ENCODE results near the gene WDR90.

Gene WDR90

DNA sequence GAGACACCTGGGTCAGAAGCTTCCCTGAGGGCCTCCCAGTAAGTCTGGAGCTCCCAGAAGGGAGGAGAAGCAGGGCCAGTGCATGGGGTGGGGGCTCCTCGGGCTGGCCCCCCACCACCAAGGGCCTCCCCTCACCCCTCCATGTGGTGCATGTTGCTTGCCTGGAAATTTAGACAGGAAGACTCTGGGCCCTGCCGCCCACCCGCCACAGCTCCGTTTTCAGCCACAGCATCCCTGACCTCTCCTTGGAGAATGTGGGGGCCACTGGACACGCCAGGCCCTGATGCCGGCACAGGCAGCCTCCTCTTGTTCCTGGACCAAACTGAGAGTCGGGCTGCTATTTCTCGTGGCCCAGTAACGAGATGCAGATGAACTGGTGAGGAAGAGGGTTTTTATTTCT lies 10.3 kb upstream of the WDR90 start:
- Mint-ChIP-seq H3K4me1 (ENCODE audit: low read depth) (peaks cover 10% of the 10 kb centered on the region), H3K4me3 (no peak overlapping the region), H3K27me3 (ENCODE audit: low read depth) (no peaks in the 10 kb centered on the region), H3K27ac (no peak overlapping the region), H3K36me3 (ENCODE audit: low read depth) (peaks cover 2% of the 10 kb centered on the region), H3K9me3 (no peaks in the 10 kb centered on the region)
- no peak for DNase-seq (ENCODE audit: low spot score)

DNA sequence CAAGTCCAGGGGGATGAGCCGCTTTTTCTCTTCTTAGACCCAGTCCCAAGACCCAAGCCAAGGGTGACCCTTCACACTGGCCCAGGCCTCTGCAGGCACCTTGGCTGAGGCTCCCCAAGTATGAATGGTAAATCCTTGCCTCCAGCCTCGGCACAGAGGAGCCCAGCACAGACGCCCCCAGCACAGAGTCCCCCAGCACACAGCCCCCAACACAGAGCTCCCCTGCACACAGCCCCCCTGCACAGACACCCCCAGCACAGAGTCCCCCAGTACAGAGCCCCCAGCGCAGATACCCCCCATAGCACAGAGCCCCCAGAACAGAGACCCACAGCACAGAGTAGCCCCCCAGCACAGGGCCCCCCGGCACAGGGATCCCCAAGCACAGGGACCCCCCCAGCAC lies 8.6 kb upstream of the WDR90 start:
- H3K27ac Mint-ChIP-seq: peak overlapping the region; percentile 60
- no peaks in the 10 kb centered on the region for H3K27me3 Mint-ChIP-seq (ENCODE audit: low read depth)
- DNase-seq (ENCODE audit: low spot score): no peak
- peaks cover 15% of the 10 kb centered on the region for H3K4me1 Mint-ChIP-seq (ENCODE audit: low read depth)
- peak overlapping the region; percentile 69 for H3K4me3 Mint-ChIP-seq
- no peaks in the 10 kb centered on the region for H3K9me3 Mint-ChIP-seq
- peaks cover 2% of the 10 kb centered on the region for H3K36me3 Mint-ChIP-seq (ENCODE audit: low read depth)

DNA sequence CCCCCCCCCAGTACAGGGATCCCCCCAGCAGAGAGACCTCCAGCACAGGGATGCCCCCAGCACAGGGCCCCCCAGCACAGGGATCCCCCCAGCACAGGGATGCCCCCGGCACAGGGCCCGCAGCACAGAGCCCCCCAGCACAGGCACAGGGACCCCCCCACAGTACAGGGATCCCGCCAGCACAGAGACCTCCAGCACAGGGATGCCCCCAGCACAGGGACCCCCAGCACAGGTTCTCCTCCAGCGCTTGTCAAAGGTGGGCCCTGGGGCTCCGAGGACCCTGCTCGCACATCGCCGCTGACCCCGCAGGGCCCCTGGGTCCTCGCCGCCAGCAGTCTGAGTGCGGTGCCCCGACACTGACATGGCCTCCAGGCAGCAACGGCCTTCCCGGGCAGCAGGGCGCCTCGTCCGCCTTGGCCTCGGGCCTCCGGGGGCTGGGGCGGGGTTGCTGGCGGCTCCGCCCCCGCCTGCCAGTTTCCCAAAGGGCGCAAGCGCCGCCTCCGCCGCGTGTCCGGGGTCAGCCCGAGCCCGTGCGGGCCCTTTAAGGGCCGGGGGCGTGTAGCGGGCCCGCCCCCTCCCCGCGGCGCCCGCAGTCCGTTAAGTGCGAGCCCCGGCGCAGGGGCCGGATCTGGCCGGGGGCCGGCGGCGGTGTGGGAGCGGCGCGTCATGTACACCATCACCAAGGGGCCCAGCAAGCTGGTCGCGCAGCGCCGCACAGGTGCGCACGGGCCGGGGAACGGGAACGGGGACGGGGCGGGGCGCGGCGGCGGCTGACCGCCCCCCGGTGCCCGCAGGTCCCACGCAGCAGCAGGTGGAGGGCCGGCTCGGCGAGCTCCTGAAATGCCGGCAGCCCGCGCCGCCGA lies 7.6 kb upstream of the WDR90 start, which contains the start of gene MCRIP2:
Gene MCRIP2, plus strand, starts transcription at position 503 of the 863 bp plus-strand sequence. Its CDS starts 164 bp downstream, at position 667.
- peak; percentile 89 for DNase-seq (ENCODE audit: low spot score)
- Mint-ChIP-seq H3K27ac (peak within 1 kb of the TSS; percentile 60), H3K27me3 (ENCODE audit: low read depth) (no peaks in the 10 kb centered on the region)

DNA sequence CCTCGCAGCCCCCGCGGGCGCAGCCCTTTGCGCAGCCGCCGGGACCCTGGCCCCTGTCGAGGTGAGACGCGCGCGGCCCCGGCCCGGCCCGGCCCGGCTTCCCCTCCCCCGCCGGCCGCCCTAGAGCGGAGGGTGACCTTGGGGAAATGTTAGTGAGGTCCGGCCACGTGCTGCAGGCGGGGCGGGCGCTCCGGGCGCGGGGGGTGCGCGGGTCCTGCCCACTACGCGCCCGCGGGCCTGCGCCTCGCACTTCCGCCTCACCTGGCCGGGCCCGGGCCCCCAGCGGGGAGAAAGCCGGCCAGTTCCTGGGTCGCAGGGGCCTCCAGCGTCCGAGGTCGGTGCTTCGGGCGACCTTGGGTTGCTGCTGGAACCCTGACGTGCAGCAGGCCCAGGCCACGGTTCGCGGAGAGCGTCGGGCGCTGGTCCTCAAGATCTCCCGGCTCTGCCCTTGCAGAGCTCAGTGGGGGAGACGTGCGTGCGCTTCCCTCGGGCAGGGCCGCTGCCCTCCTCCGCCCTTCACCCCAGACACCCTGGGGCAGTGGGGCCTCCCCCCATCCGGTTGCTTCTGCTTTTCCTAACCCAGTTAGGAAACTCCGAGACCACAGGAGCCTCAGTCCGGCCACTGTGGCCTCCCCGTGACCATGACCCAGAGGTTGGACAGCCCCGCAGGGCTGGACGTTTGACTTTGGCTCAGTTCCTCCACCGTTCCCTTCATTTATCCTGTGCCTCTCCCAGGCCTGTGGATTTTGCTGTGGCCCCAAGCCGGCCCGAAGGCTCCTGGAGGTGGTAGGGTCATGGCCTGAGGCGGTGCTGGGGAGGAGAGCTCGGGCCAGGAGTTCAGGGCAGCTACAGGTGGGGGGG lies 6.7 kb upstream of the WDR90 start:
- H3K27me3 Mint-ChIP-seq (ENCODE audit: low read depth): no peaks in the 10 kb centered on the region
- no peaks in the 10 kb centered on the region for H3K9me3 Mint-ChIP-seq
- peak overlapping the region; percentile 41 for H3K27ac Mint-ChIP-seq
- H3K4me3 Mint-ChIP-seq: peak overlapping the region; percentile 75
- peak; percentile 44 for DNase-seq (ENCODE audit: low spot score)
- H3K36me3 Mint-ChIP-seq (ENCODE audit: low read depth): no peaks in the 10 kb centered on the region
- peaks cover 9% of the 10 kb centered on the region for H3K4me1 Mint-ChIP-seq (ENCODE audit: low read depth)

More for the DNA sequence above, 7.6 kb upstream of the WDR90 start, which contains the start of gene MCRIP2:
- Mint-ChIP-seq H3K4me3 (peak within 1 kb of the TSS; percentile 75), H3K4me1 (ENCODE audit: low read depth) (peaks cover 12% of the 10 kb centered on the region), H3K9me3 (no peaks in the 10 kb centered on the region), H3K36me3 (ENCODE audit: low read depth) (peaks cover 2% of the 10 kb centered on the region)

DNA sequence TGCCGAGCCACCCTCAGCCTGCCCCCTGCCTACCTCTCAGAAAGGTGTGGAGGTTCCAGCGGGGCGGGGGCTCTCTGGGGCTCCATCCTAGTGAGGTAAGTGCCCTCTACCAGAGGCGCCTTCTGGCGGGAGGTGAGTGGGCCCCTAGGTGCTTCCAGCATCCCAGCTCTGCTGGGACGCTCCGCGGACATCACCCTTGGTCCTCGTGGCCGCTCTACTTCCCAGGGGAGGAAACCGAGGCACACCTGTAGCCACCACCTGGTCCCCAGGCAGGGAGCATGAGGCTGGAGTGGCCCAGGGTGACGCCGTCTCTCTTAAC lies 6.2 kb upstream of the WDR90 start:
- no peak for DNase-seq (ENCODE audit: low spot score)
- H3K4me1 Mint-ChIP-seq (ENCODE audit: low read depth): peaks cover 9% of the 10 kb centered on the region
- no peaks in the 10 kb centered on the region for H3K9me3 Mint-ChIP-seq
- H3K36me3 Mint-ChIP-seq (ENCODE audit: low read depth): no peaks in the 10 kb centered on the region
- H3K27me3 Mint-ChIP-seq (ENCODE audit: low read depth): no peaks in the 10 kb centered on the region
- H3K4me3 Mint-ChIP-seq: peak overlapping the region; percentile 75
- peak overlapping the region; percentile 41 for H3K27ac Mint-ChIP-seq

DNA sequence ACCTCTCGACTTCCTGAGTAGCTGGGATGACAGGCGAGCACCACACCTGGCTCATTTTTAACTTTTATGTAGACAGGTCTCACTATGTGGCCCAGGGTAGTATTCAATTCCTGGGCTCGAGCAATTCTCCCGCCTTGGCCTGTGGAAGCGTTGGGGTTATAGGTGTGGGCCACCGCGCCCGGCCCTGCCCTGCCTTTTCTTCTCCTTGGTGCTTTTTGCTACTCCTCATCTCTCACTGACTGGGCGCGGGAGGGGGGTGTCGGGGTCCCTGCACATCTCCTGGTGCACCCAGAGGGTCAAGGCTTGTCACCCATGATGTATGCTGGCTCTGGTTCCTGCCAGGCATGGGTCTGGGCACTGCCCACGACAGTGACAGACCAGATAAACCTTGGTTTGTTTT lies 4.6 kb upstream of the WDR90 start:
- Mint-ChIP-seq H3K4me1 (ENCODE audit: low read depth) (peaks cover 9% of the 10 kb centered on the region), H3K4me3 (peak overlapping the region; percentile 55), H3K9me3 (no peaks in the 10 kb centered on the region), H3K27ac (peak overlapping the region; percentile 21), H3K27me3 (ENCODE audit: low read depth) (no peaks in the 10 kb centered on the region), H3K36me3 (ENCODE audit: low read depth) (no peaks in the 10 kb centered on the region)
- DNase-seq (ENCODE audit: low spot score): no peak

DNA sequence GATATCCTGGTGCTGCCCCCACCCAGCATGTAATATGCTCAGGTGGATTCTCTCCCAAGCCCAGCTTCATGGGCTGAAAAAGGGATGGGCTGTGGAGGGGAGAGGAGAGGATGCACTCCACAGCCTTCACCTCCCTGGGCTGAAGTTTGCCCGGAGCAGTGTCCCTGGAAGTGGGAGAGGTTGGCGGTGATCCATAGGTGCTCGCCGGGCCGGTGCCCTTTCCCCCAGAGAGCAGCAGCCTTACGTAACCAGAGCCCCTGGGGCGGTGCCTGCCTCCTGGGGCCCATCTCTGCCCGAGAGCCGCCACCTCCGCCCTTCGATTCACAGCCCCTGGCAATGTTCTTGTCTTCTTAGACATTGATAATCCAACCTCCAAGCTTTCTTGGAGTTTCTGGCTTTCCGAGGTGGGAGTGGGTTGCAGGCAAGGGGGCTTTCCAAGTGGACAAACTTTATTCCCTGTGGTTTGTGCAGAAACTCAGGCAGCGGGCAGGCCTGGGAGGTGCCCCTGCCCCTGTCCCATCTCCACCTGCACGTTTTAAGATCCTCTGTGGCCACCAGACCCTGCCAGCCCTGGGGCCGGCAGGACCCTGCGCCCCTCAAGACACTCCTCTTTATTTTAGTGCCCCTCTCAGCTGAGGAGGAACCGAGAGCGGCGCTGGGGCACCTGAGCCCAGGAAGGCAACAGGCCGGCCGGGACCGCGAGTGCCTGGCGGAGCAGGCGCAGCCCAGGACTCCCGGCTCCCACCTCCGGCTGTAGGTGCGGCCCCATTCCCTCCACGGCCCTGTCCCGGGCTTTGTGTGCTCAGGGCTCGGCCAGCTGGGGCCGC lies 3.1 kb upstream of the WDR90 start:
- Mint-ChIP-seq H3K9me3 (no peaks in the 10 kb centered on the region), H3K4me1 (ENCODE audit: low read depth) (peaks cover 9% of the 10 kb centered on the region), H3K36me3 (ENCODE audit: low read depth) (no peaks in the 10 kb centered on the region), H3K4me3 (no peak overlapping the region), H3K27ac (no peak overlapping the region), H3K27me3 (ENCODE audit: low read depth) (no peaks in the 10 kb centered on the region)
- DNase-seq (ENCODE audit: low spot score): no peak

DNA sequence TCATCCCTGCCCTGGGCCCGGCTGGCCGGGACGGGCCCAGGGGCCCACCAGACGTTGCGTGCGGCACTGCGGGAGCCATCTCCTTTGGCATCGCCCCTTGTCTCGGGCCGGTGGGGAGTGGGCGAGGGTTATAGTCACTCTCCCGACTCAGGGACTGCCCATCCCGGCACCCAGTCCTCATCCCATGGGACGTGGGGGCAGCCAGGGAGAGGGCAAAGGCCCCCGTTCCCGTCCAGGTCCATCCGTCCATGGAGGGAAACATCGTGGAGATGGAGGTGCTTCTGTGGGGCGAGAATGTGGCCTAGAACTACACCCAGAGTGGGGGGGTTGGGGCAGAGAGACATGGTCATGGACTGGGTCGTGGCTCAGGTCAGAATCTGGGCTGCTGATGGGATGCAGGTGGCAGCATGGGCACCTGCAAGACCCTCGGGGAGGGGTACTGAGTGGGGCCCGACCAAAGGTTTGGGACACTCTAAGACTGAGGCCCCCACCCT lies 2.4 kb upstream of the WDR90 start:
- Mint-ChIP-seq H3K4me3 (no peak overlapping the region), H3K27me3 (ENCODE audit: low read depth) (no peaks in the 10 kb centered on the region), H3K9me3 (no peaks in the 10 kb centered on the region), H3K36me3 (ENCODE audit: low read depth) (no peaks in the 10 kb centered on the region), H3K27ac (no peak overlapping the region), H3K4me1 (ENCODE audit: low read depth) (peaks cover 9% of the 10 kb centered on the region)
- no peak for DNase-seq (ENCODE audit: low spot score)

DNA sequence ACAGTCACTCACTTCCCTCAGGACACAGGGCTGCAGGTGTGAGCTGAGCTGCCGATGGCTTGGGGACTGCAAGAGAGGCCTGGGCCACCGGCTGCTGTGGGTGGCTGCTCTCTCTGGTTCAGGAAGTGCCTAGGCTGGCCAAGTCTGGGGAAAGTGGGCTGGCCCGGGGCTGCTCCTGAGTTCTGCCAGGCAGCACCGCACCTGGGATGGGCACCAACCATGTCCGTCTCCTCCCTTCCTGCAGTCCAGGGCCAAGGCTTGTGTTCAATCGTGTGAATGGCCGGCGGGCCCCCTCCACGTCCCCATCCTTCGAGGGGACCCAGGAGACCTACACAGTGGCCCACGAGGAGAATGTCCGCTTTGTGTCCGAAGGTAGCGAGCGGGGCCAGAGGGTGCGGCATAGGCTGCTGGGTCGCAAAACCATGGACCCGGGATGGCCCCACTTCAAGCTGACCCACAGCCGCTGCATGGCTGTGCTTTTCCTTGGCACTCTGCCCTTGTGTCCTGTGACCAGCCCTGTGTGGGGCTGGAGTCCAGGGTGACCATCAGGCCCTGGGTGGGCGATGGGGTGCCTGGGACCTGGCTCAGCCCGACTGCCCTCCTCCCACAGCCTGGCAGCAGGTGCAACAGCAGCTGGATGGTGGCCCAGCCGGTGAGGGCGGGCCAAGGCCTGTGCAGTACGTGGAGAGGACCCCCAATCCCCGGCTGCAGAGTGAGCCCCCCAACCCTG lies 1.8 kb upstream of the WDR90 start:
- no peak for DNase-seq (ENCODE audit: low spot score)
- H3K4me3 Mint-ChIP-seq: no peak overlapping the region
- no peaks in the 10 kb centered on the region for H3K27me3 Mint-ChIP-seq (ENCODE audit: low read depth)
- H3K27ac Mint-ChIP-seq: no peak overlapping the region
- peaks cover 9% of the 10 kb centered on the region for H3K4me1 Mint-ChIP-seq (ENCODE audit: low read depth)
- no peaks in the 10 kb centered on the region for H3K36me3 Mint-ChIP-seq (ENCODE audit: low read depth)
- no peaks in the 10 kb centered on the region for H3K9me3 Mint-ChIP-seq

DNA sequence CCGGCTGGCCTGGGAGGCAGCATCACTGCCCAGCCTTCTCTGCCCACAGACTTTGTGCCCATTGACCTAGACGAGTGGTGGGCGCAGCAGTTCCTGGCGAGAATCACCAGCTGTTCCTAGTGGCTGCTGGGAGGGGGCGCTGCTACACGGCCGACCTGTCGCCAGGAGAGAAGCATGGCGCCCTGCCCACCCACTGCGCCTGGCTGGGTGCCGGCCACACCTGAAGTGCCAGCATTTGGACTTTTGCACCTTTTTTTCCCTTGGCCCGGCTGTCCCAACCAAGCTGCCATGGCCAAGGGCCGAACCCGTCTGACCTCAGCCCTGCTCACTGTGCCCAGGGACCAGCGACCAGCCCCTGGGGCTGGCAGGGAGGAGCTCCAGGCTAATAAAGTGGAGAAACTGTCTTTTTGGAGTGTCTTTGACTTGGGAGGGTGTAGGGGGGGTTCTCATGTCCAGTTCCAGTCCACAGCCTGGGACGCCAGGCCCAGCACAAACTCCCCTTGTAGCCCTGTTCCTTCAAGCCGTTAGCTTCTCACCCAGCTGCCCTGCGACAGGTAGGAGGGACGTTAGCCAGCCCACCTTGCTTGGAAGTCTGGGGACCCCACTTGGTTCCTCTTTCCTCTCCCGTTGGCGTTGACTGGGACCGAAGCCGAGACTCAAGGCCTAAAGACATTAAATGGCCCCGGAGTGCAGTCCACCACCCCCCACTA lies 939 bp upstream of the WDR90 start:
- Mint-ChIP-seq H3K27ac (peak overlapping the region; percentile 69), H3K9me3 (no peaks in the 10 kb centered on the region), H3K4me3 (peak overlapping the region; percentile 78), H3K4me1 (ENCODE audit: low read depth) (peaks cover 9% of the 10 kb centered on the region), H3K36me3 (ENCODE audit: low read depth) (no peaks in the 10 kb centered on the region), H3K27me3 (ENCODE audit: low read depth) (no peaks in the 10 kb centered on the region)
- peak; percentile 40 for DNase-seq (ENCODE audit: low spot score)

DNA sequence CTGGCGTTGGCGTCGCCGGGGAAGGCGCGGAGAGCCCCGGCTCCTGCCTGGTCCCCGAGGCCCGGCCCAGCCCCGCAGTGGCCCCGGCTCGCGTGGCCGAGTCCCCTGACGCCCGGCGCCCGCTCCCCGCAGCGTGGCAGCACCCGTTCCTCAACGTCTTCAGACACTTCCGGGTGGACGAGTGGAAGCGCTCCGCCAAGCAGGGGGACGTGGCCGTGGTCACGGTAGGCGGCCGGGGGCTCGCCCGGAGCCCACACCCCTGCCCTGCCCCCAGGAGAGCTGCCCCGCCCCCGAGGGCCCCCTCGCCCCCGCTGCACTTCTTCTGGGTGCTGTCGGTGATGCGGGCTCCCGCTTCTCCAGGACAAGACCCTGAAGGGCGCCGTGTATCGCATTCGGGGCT lies 466 bp downstream of the WDR90 start:
- H3K27ac Mint-ChIP-seq: peak overlapping the region; percentile 43
- H3K9me3 Mint-ChIP-seq: no peaks in the 10 kb centered on the region
- peaks cover under 1% of the 10 kb centered on the region for H3K4me1 Mint-ChIP-seq (ENCODE audit: low read depth)
- peak overlapping the region; percentile 77 for H3K4me3 Mint-ChIP-seq
- DNase-seq (ENCODE audit: low spot score): no peak
- H3K36me3 Mint-ChIP-seq (ENCODE audit: low read depth): no peaks in the 10 kb centered on the region
- no peaks in the 10 kb centered on the region for H3K27me3 Mint-ChIP-seq (ENCODE audit: low read depth)

DNA sequence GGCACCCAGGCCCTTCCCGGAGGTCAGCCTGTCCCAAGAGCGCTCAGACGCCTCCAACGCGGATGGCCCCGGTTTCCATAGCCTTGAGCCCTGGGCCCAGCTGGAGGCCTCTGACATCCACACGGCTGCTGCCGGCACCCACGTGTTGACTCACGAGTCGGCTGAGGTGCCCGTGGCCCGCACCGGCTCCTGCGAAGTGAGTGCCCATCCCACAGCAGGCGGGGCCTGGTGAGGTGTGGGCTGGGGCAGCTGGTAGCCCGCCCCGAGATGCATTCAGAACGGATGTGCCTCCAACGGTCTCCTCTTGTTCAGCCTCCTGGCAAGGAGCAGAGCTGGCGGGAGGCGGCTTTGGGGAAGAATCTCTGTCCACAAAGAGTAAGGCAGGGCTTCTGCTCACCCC lies 2.7 kb downstream of the WDR90 start:
- no peak for DNase-seq (ENCODE audit: low spot score)
- H3K4me3 Mint-ChIP-seq: no peak overlapping the region
- no peaks in the 10 kb centered on the region for H3K27me3 Mint-ChIP-seq (ENCODE audit: low read depth)
- no peaks in the 10 kb centered on the region for H3K4me1 Mint-ChIP-seq (ENCODE audit: low read depth)
- no peak overlapping the region for H3K27ac Mint-ChIP-seq
- no peaks in the 10 kb centered on the region for H3K9me3 Mint-ChIP-seq
- no peaks in the 10 kb centered on the region for H3K36me3 Mint-ChIP-seq (ENCODE audit: low read depth)

Measured in T-helper 2 cell treated with Interferon-gamma antibody and Interleukin-4, amounts not matched to agents 5 μg/mL and 100 μg/mL, for 36 hours (primary cell).